Measurements from ENCODE around the gene HP1BP3. TPM values are rescaled to one million over a fixed set of nuclear protein-coding genes. Genes with fewer than 3 reads are reported as not detected.
A peak's percentile ranks its signal among the peaks of the same experiment; 100 is the strongest.

The HP1BP3 gene
- total RNA-seq, 4 donors from 2014 or later: 73.9 to 121 (median 108) TPM

DNA sequence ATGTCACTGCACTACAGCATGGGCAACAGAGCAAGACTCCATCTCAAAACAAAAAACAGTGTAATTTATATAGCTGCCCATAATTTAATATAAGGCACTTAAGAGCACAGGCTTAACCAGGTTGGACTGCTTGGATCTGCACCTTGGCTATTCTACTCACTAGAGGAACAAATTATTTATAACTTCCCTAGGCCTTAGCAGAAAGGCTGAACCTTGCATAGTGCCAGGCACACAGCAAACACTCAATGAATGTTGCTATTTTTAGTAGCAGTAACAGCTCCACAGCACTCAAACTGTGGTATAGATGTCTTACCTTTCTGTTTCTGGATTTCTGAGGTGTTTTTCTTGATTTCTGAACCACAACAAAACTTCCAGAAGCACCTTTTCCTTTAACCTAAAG is 19.8 kb downstream of the HP1BP3 start:
- DNase-seq (peak; percentile 15 to 25), ATAC-seq (peak; percentile 95)
- Histone ChIP-seq H3K27me3 (no peaks in the 10 kb centered on the region), H3K36me3 (peaks cover 7 to 90% of the 10 kb centered on the region in 2 donors), H3K4me1 (peaks cover 24 to 25% of the 10 kb centered on the region in 2 donors), H3K4me3 (no peak overlapping the region), H3K9me3 (no peaks in the 10 kb centered on the region), H3K27ac (peak overlapping the region; percentile 64 to 73 (median 67))
- intact Hi-C loops (cut with DNase I; ENCODE audit: low total_unique reads): no loop called here
- in situ Hi-C loops (cut with MboI; ENCODE audit: low sequenced_read_pairs in 4 of 4): loop anchor here in 1 of 4 donors (25.0 kb wide), 1 partner anchor 1605 kb away; no protein-coding TSS in a partner anchor
- TF ChIP-seq POLR2A (IDR thresholded peaks at IDR 0.05) (no peak), CTCF (IDR thresholded peaks at IDR 0.05 in 4 of 5, conservative IDR thresholded peaks at IDR 0.05 in 1 of 5) (no peak)

DNA sequence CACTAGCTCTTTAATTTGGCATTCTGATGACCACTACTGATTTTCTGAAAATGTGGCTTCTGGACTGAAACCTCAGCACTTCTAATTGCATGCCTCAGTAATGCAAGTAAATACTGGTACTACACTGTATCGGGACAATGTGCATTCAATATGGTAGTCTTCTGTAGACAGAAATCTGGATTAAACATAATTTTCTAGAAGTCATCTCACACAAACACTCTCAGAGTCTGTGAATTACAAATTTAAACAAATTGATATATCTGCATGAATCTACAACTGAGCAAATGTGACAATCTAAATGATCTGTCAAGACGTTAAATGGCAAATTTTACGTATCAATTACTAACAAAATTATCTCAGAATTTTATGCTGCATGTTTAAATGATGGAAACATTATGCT is 23.7 kb downstream of the HP1BP3 start:
- Histone ChIP-seq H3K36me3 (peaks cover 7 to 91% of the 10 kb centered on the region in 2 donors), H3K27ac (no peak overlapping the region), H3K4me1 (peaks cover 15 to 17% of the 10 kb centered on the region in 2 donors), H3K9me3 (no peaks in the 10 kb centered on the region), H3K4me3 (no peak overlapping the region), H3K27me3 (no peaks in the 10 kb centered on the region)
- DNase-seq: no peak
- in situ Hi-C loops (cut with MboI; ENCODE audit: low sequenced_read_pairs in 4 of 4): loop anchor here in 1 of 4 donors (25.0 kb wide), 1 partner anchor 1601 kb away; no protein-coding TSS in a partner anchor
- no peak for ATAC-seq
- intact Hi-C loops (cut with DNase I; ENCODE audit: low total_unique reads): no loop called here
- TF ChIP-seq CTCF (IDR thresholded peaks at IDR 0.05 in 4 of 5, conservative IDR thresholded peaks at IDR 0.05 in 1 of 5): no peak
- no peak for TF ChIP-seq POLR2A (IDR thresholded peaks at IDR 0.05)

GRCh38 chr1:20760322-20760721 is 26.8 kb downstream of the HP1BP3 start:
- DNase-seq: no peak
- H3K27ac ChIP-seq: no peak overlapping the region
- H3K9me3 ChIP-seq: no peaks in the 10 kb centered on the region
- H3K36me3 ChIP-seq: peaks cover 7 to 98% of the 10 kb centered on the region in 2 donors
- H3K4me1 ChIP-seq: no peaks in the 10 kb centered on the region
- H3K27me3 ChIP-seq: no peaks in the 10 kb centered on the region
- in situ Hi-C loops (cut with MboI; ENCODE audit: low sequenced_read_pairs in 4 of 4): loop anchor here in 1 of 4 donors (25.0 kb wide), 1 partner anchor 1598 kb away; no protein-coding TSS in a partner anchor
- no peak overlapping the region for H3K4me3 ChIP-seq
- ATAC-seq: no peak
- TF ChIP-seq CTCF (IDR thresholded peaks at IDR 0.05 in 4 of 5, conservative IDR thresholded peaks at IDR 0.05 in 1 of 5) (no peak), POLR2A (IDR thresholded peaks at IDR 0.05) (no peak)
- intact Hi-C loops (cut with DNase I; ENCODE audit: low total_unique reads): no loop called here

- intact Hi-C loops (cut with DNase I; ENCODE audit: low total_unique reads): no loop called here
- Histone ChIP-seq H3K36me3 (peaks cover 0 to 73% of the 10 kb centered on the region in 2 donors), H3K9me3 (no peaks in the 10 kb centered on the region), H3K4me3 (no peak overlapping the region), H3K27me3 (no peaks in the 10 kb centered on the region), H3K27ac (no peak overlapping the region), H3K4me1 (peaks cover 0 to 5% of the 10 kb centered on the region in 2 donors)
- in situ Hi-C loops (cut with MboI; ENCODE audit: low sequenced_read_pairs in 4 of 4): loop anchor here in 1 of 4 donors (25.0 kb wide), 1 partner anchor 1591 kb away; no protein-coding TSS in a partner anchor
- no peak for ATAC-seq
- TF ChIP-seq POLR2A (IDR thresholded peaks at IDR 0.05) (no peak), CTCF (IDR thresholded peaks at IDR 0.05 in 4 of 5, conservative IDR thresholded peaks at IDR 0.05 in 1 of 5) (no peak)
- no peak for DNase-seq
These were observed 33.5 kb downstream of the HP1BP3 start for GRCh38 chr1:20753589-20753988.

Measured in gastrocnemius medialis (tissue), 4 donors.